Small intestine (tissue), 7 donors: ENCODE measurements around the gene CIAO3. TPM values are rescaled to one million over a fixed set of nuclear protein-coding genes. Genes with fewer than 3 reads are reported as not detected.
"Not testable (repeated sequence)": the region's sequence is repeated elsewhere in the genome, so short reads cannot be mapped to it uniquely, and the experiment has no call there.

ENCODE experiments used
- DNase-seq, 2 donors: peaks; one replicate each; pipeline versions ENCODE4 v3.0.0 to v3.0.0-alpha.2; 2013
- FAIRE-seq: peaks from 2 replicates; lab custom pipeline; 2012; peaks lifted over from hg19 to GRCh38; lab: Jason Lieb, UNC
- H3K27ac ChIP-seq, 3 donors: one replicate each; pipeline ENCODE4 v1.5.1; 2013; ENCODE audit warnings: low read length in 2 of 3, mild to moderate bottlenecking in 2 of 3, control low read depth in 1 of 3, inconsistent platforms in 1 of 3, low read depth in 1 of 3, moderate library complexity in 1 of 3
- H3K27me3 ChIP-seq, 3 donors: one replicate each; pipeline ENCODE4 v1.6.1; 2013; ENCODE audit warnings: low read length in 3 of 3, inconsistent platforms in 1 of 3; ENCODE audit not compliant: control insufficient read depth in 3 of 3, insufficient read depth in 3 of 3
- H3K36me3 ChIP-seq, 3 donors: one replicate each; pipeline ENCODE4 v1.6.1; 2013; ENCODE audit warnings: low read length in 3 of 3, inconsistent platforms in 1 of 3, low read depth in 1 of 3, mild to moderate bottlenecking in 1 of 3, moderate library complexity in 1 of 3; ENCODE audit not compliant: control insufficient read depth in 3 of 3, insufficient read depth in 2 of 3
- H3K4me1 ChIP-seq, 3 donors: one replicate each; pipeline ENCODE4 v1.6.1; 2013; ENCODE audit warnings: low read length in 2 of 3, inconsistent platforms in 1 of 3, low read depth in 1 of 3, mild to moderate bottlenecking in 1 of 3, moderate library complexity in 1 of 3; ENCODE audit not compliant: control insufficient read depth in 3 of 3, insufficient read depth in 2 of 3
- H3K4me3 ChIP-seq, 3 donors: one replicate each; pipeline ENCODE4 v1.5.1; 2013; ENCODE audit warnings: low read length in 3 of 3, control low read depth in 1 of 3, inconsistent platforms in 1 of 3, low read depth in 1 of 3, mild to moderate bottlenecking in 1 of 3, moderate library complexity in 1 of 3
- H3K9me3 ChIP-seq, 2 donors: one replicate each; pipeline ENCODE4 v1.6.1; 2013; ENCODE audit warnings: low read depth in 1 of 2, low read length in 1 of 2; ENCODE audit not compliant: control insufficient read depth in 2 of 2, insufficient read depth in 1 of 2
- WGBS, 3 donors: extraction: QIAGEN DNeasy Blood & Tissue Kit; methylation state at CpG; one replicate each; pipeline ENCODE4 v1.1.7; 2013; 5-methylcytosine and 5-hydroxymethylcytosine counted together
- polyA plus RNA-seq, 4 donors: library from polyadenylated mRNA; stranded (reverse) in 3 of 4; unstranded in 1 of 4; fragments of 200-250 nt in 3 of 4; fragments of 120-200 nt in 1 of 4; gene quantifications; one replicate each; pipeline versions ENCODE4 v1.2.1 to v1.2.3, GENCODE V29; 2013
- donor health status: healthy with polysubstance abuse.
- donor health status: control.
- donor health status: control.
- donor health status: Bipolar disorder and iron deficiency.
- donor health status: healthy.

CIAO3 gene
- polyA plus RNA-seq, 4 donors: 32.5 to 68.0 (median 44.7) TPM

- FAIRE-seq (no peak), DNase-seq (peak; percentile 56 to 90)
- 0 to 2% (median 1%) methylated on average over 60 to 71 of the region's 71 CpGs for WGBS, 3 donors
- H3K9me3 ChIP-seq: no peaks in the 10 kb centered on the region
- H3K27ac ChIP-seq: peak overlapping the region in 1 of 3 donors; percentile 87
- H3K27me3 ChIP-seq: peaks cover 3 to 73% (median 7%) of the 10 kb centered on the region in 3 donors
- peaks cover 0 to 14% (median 3%) of the 10 kb centered on the region in 3 donors for H3K4me1 ChIP-seq
- H3K4me3 ChIP-seq: peak overlapping the region in 2 of 3 donors; percentile 19 to 28
- no peaks in the 10 kb centered on the region for H3K36me3 ChIP-seq
Observed at GRCh38 chr16:695355-696089, 45.3 kb downstream of the CIAO3 start.

- WGBS, 3 donors: 1 to 2% (median 1%) methylated on average over 32 to 37 of the region's 37 CpGs
- H3K27me3 ChIP-seq: peaks cover 3 to 67% (median 7%) of the 10 kb centered on the region in 3 donors
- no peaks in the 10 kb centered on the region for H3K9me3 ChIP-seq
- H3K4me3 ChIP-seq: peak overlapping the region in 1 of 3 donors; percentile 28
- no peak overlapping the region for H3K27ac ChIP-seq
- FAIRE-seq: no peak
- no peak for DNase-seq
- no peaks in the 10 kb centered on the region for H3K36me3 ChIP-seq
- peaks cover 0 to 14% (median 3%) of the 10 kb centered on the region in 3 donors for H3K4me1 ChIP-seq
Observed at GRCh38 chr16:694863-695354, 45.9 kb downstream of the CIAO3 start.

- Histone ChIP-seq H3K27ac (no peak overlapping the region), H3K9me3 (no peaks in the 10 kb centered on the region), H3K36me3 (no peaks in the 10 kb centered on the region), H3K4me1 (peaks cover 3 to 20% (median 6%) of the 10 kb centered on the region in 3 donors), H3K27me3 (peaks cover 3 to 61% (median 5%) of the 10 kb centered on the region in 3 donors), H3K4me3 (peak overlapping the region in 1 of 3 donors; percentile 28)
- no peak for DNase-seq
- no peak for FAIRE-seq
- WGBS, 3 donors: 2% methylated on average over 38 to 64 of the region's 64 CpGs
Observed at GRCh38 chr16:694187-694862, 46.5 kb downstream of the CIAO3 start.

GRCh38 chr16:693766-694165, 47.0 kb downstream of the CIAO3 start:
- no peak overlapping the region for H3K27ac ChIP-seq
- peaks cover 6 to 24% (median 8%) of the 10 kb centered on the region in 3 donors for H3K4me1 ChIP-seq
- peaks cover 3 to 56% (median 5%) of the 10 kb centered on the region in 3 donors for H3K27me3 ChIP-seq
- no peak for FAIRE-seq
- peak overlapping the region in 1 of 3 donors; percentile 28 for H3K4me3 ChIP-seq
- H3K9me3 ChIP-seq: no peaks in the 10 kb centered on the region
- peak in 1 of 2 donors; percentile 26 for DNase-seq
- no peaks in the 10 kb centered on the region for H3K36me3 ChIP-seq
- 1 to 7% (median 7%) methylated on average over 16 to 37 of the region's 37 CpGs for WGBS, 3 donors

DNA sequence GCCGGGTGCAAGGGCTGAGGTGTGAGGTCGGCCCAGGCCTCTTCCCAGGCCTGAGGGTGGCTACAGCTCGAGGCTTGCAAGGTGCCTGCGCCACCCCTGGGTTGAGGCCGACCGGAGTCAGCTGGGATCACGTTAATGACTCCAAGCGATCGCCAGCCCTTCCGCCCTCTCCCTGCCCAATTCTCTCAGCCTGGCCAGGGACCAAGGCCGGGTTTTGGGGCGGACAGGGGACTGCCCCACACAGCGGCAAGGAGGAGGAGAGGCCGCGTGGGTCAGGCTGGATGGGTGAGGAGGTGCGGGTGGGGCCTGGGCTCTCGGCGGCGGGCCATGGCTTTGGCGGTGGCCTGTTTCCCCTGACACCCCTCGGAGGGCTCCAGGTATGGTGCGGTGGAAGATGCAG, 47.4 kb downstream of the CIAO3 start:
- FAIRE-seq (no peak), DNase-seq (no peak)
- Histone ChIP-seq H3K36me3 (no peaks in the 10 kb centered on the region), H3K9me3 (no peaks in the 10 kb centered on the region), H3K27ac (no peak overlapping the region), H3K4me3 (no peak overlapping the region), H3K4me1 (peaks cover 6 to 24% (median 8%) of the 10 kb centered on the region in 3 donors), H3K27me3 (peaks cover 3 to 53% (median 5%) of the 10 kb centered on the region in 3 donors)
- 18 to 34% (median 32%) methylated on average over 18 to 22 of the region's 22 CpGs for WGBS, 3 donors

- Histone ChIP-seq H3K4me1 (peaks cover 6 to 24% (median 8%) of the 10 kb centered on the region in 3 donors), H3K4me3 (no peak overlapping the region), H3K9me3 (no peaks in the 10 kb centered on the region), H3K36me3 (peaks cover 0 to 6% (median 0%) of the 10 kb centered on the region in 3 donors), H3K27ac (no peak overlapping the region), H3K27me3 (peaks cover 3 to 51% (median 5%) of the 10 kb centered on the region in 3 donors)
- FAIRE-seq (no peak), DNase-seq (no peak)
- 39 to 59% (median 50%) methylated on average over 10 of the region's 10 CpGs for WGBS, 3 donors
Observed at GRCh38 chr16:692356-693108, 48.3 kb downstream of the CIAO3 start.

- not testable (repeated sequence) for FAIRE-seq, H3K4me3 ChIP-seq, H3K27ac ChIP-seq, H3K9me3 ChIP-seq, DNase-seq
- Histone ChIP-seq H3K36me3 (peaks cover 0 to 19% (median 2%) of the 10 kb centered on the region in 3 donors), H3K27me3 (peaks cover 0 to 45% (median 3%) of the 10 kb centered on the region in 3 donors), H3K4me1 (peaks cover 6 to 24% (median 8%) of the 10 kb centered on the region in 3 donors)
- WGBS, 3 donors: 82 to 90% (median 88%) methylated on average over 16 of the region's 16 CpGs
Observed at GRCh38 chr16:691242-691641, 49.6 kb downstream of the CIAO3 start.
